ENCODE data around the gene SIX5. TPM values are rescaled to one million over a fixed set of nuclear protein-coding genes. Genes with fewer than 3 reads are reported as not detected.
A peak's percentile ranks its signal among the peaks of the same experiment; 100 is the strongest.

Gene SIX5
- total RNA-seq, 1 donor from 2014 or later = 23.5 TPM

GRCh38 chr19:45765702-45766295 lies 3.3 kb downstream of the SIX5 start:
- Histone ChIP-seq H3K27me3 (ENCODE audit: insufficient read depth, low read length) (no peaks in the 10 kb centered on the region), H4K20me1 (ENCODE audit: insufficient read depth, low read length) (peaks cover 3% of the 10 kb centered on the region), H3K4me3 (ENCODE audit: insufficient read depth, low read depth, low read length) (no peak overlapping the region), H3K9ac (ENCODE audit: low read length) (no peak overlapping the region), H3K4me2 (ENCODE audit: low read length) (no peak overlapping the region), H2AFZ (ENCODE audit: low read depth, low read length) (no peak overlapping the region), H3K9me3 (ENCODE audit: insufficient read depth, low read depth, low read length) (no peaks in the 10 kb centered on the region), H3K27ac (ENCODE audit: low read depth, low read length) (no peak overlapping the region), H3K4me1 (ENCODE audit: insufficient read depth, low read length) (peaks cover 32% of the 10 kb centered on the region), H3K36me3 (ENCODE audit: insufficient read depth, low read length) (no peaks in the 10 kb centered on the region), H3K79me2 (ENCODE audit: insufficient read depth, low read length) (peaks cover 12% of the 10 kb centered on the region)
- H3K4me3 Mint-ChIP-seq (ENCODE audit: unreplicated experiment) = no peak overlapping the region
- H3K36me3 Mint-ChIP-seq (ENCODE audit: low read depth, unreplicated experiment) = no peaks in the 10 kb centered on the region
- H3K4me1 Mint-ChIP-seq (ENCODE audit: low read depth, unreplicated experiment) = peaks cover 8% of the 10 kb centered on the region
- peak overlapping the region; percentile 84 for H3K27ac Mint-ChIP-seq (ENCODE audit: unreplicated experiment)
- DNase-seq (ENCODE audit: low read depth) (no peak), FAIRE-seq (no peak)
- TF ChIP-seq CTCF (IDR thresholded peaks at IDR 0.05; ENCODE audit: insufficient read depth, low read depth, low read length) (no peak), EZH2 (IDR thresholded peaks at IDR 0.05; ENCODE audit: insufficient read depth, low read length) (no peak)
- no peaks in the 10 kb centered on the region for H3K9me3 Mint-ChIP-seq (ENCODE audit: unreplicated experiment)
- H3K27me3 Mint-ChIP-seq (ENCODE audit: low read depth, unreplicated experiment) = peaks cover 2% of the 10 kb centered on the region

- peak overlapping the region; percentile 19 for H3K4me2 ChIP-seq (ENCODE audit: low read length)
- peaks cover 3% of the 10 kb centered on the region for H4K20me1 ChIP-seq (ENCODE audit: insufficient read depth, low read length)
- Mint-ChIP-seq H3K27me3 (ENCODE audit: low read depth, unreplicated experiment) (peaks cover 2% of the 10 kb centered on the region), H3K27ac (ENCODE audit: unreplicated experiment) (peak overlapping the region; percentile 93), H3K4me1 (ENCODE audit: low read depth, unreplicated experiment) (peaks cover 8% of the 10 kb centered on the region), H3K9me3 (ENCODE audit: unreplicated experiment) (no peaks in the 10 kb centered on the region), H3K4me3 (ENCODE audit: unreplicated experiment) (peak overlapping the region; percentile 72), H3K36me3 (ENCODE audit: low read depth, unreplicated experiment) (no peaks in the 10 kb centered on the region)
- no peak for TF ChIP-seq CTCF (IDR thresholded peaks at IDR 0.05; ENCODE audit: insufficient read depth, low read depth, low read length)
- no peak for TF ChIP-seq EZH2 (IDR thresholded peaks at IDR 0.05; ENCODE audit: insufficient read depth, low read length)
- FAIRE-seq = no peak
- no peaks in the 10 kb centered on the region for H3K27me3 ChIP-seq (ENCODE audit: insufficient read depth, low read length)
- H3K9ac ChIP-seq (ENCODE audit: low read length) = peak overlapping the region; percentile 9
- H2AFZ ChIP-seq (ENCODE audit: low read depth, low read length) = no peak overlapping the region
- no peaks in the 10 kb centered on the region for H3K9me3 ChIP-seq (ENCODE audit: insufficient read depth, low read depth, low read length)
- no peak for DNase-seq (ENCODE audit: low read depth)
- H3K4me1 ChIP-seq (ENCODE audit: insufficient read depth, low read length) = peaks cover 32% of the 10 kb centered on the region
- H3K79me2 ChIP-seq (ENCODE audit: insufficient read depth, low read length) = peaks cover 12% of the 10 kb centered on the region
- H3K27ac ChIP-seq (ENCODE audit: low read depth, low read length) = no peak overlapping the region
- no peaks in the 10 kb centered on the region for H3K36me3 ChIP-seq (ENCODE audit: insufficient read depth, low read length)
- H3K4me3 ChIP-seq (ENCODE audit: insufficient read depth, low read depth, low read length) = no peak overlapping the region
Observed at GRCh38 chr19:45764945-45765701, 3.9 kb downstream of the SIX5 start.

GRCh38 chr19:45764475-45764874 lies 4.6 kb downstream of the SIX5 start:
- DNase-seq (ENCODE audit: low read depth) (no peak), FAIRE-seq (no peak)
- TF ChIP-seq EZH2 (IDR thresholded peaks at IDR 0.05; ENCODE audit: insufficient read depth, low read length) (no peak), CTCF (IDR thresholded peaks at IDR 0.05; ENCODE audit: insufficient read depth, low read depth, low read length) (no peak)
- peaks cover 8% of the 10 kb centered on the region for H3K4me1 Mint-ChIP-seq (ENCODE audit: low read depth, unreplicated experiment)
- H3K36me3 ChIP-seq (ENCODE audit: insufficient read depth, low read length) = no peaks in the 10 kb centered on the region
- H3K79me2 ChIP-seq (ENCODE audit: insufficient read depth, low read length) = peaks cover 12% of the 10 kb centered on the region
- no peak overlapping the region for H3K27ac Mint-ChIP-seq (ENCODE audit: unreplicated experiment)
- H3K4me3 Mint-ChIP-seq (ENCODE audit: unreplicated experiment) = peak overlapping the region; percentile 72
- H3K9ac ChIP-seq (ENCODE audit: low read length) = peak overlapping the region; percentile 9
- no peak overlapping the region for H3K27ac ChIP-seq (ENCODE audit: low read depth, low read length)
- H3K27me3 Mint-ChIP-seq (ENCODE audit: low read depth, unreplicated experiment) = peaks cover 3% of the 10 kb centered on the region
- no peaks in the 10 kb centered on the region for H3K27me3 ChIP-seq (ENCODE audit: insufficient read depth, low read length)
- H2AFZ ChIP-seq (ENCODE audit: low read depth, low read length) = no peak overlapping the region
- no peaks in the 10 kb centered on the region for H4K20me1 ChIP-seq (ENCODE audit: insufficient read depth, low read length)
- no peaks in the 10 kb centered on the region for H3K9me3 ChIP-seq (ENCODE audit: insufficient read depth, low read depth, low read length)
- no peak overlapping the region for H3K4me3 ChIP-seq (ENCODE audit: insufficient read depth, low read depth, low read length)
- H3K36me3 Mint-ChIP-seq (ENCODE audit: low read depth, unreplicated experiment) = no peaks in the 10 kb centered on the region
- no peaks in the 10 kb centered on the region for H3K9me3 Mint-ChIP-seq (ENCODE audit: unreplicated experiment)
- peaks cover 27% of the 10 kb centered on the region for H3K4me1 ChIP-seq (ENCODE audit: insufficient read depth, low read length)
- peak overlapping the region; percentile 13 for H3K4me2 ChIP-seq (ENCODE audit: low read length)
